ENCODE data around the gene ENOSF1. TPM values are rescaled to one million over a fixed set of nuclear protein-coding genes. Genes with fewer than 3 reads are reported as not detected.

ENOSF1 gene
- total and polyA plus RNA-seq, 2 of the 4 experiments (the other 2 are of a cell fraction): 12.2 to 12.6 TPM

DNA sequence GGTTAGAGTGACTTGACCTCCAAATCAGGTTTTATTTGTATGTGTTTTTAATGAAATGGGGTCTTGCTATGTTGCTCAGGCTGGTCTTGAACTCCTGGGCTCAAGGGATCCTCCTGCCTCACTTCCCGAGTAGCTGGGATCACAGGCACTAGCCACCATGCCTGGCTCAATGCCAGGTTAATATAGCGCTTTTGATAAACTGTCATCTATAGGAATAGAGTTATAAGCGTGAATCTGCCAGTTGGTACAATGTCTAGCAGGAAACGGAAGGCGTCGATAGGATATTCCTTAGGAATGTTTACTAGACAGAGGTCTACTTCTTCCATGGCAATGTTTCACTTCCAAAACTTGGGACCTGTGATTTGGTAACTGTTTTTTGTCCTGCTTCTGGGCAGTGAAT is 90.1 kb downstream of the ENOSF1 start:
- H3K36me3 ChIP-seq (ENCODE audit: control insufficient read depth, insufficient read depth, low read length): no peaks in the 10 kb centered on the region
- BruUV-seq (replicated peaks): no TSS peak
- no peak overlapping the region for H2BK20ac ChIP-seq (ENCODE audit: low read depth, low read length)

More for the DNA sequence above, 90.1 kb downstream of the ENOSF1 start:
- Histone ChIP-seq H2BK15ac (ENCODE audit: low read depth, low read length) (no peak overlapping the region), H2AK9ac (replicated peaks; ENCODE audit: low read depth, low read length, poor library complexity) (no peak overlapping the region), H3K18ac (ENCODE audit: low read depth, low read length) (no peak overlapping the region), H2AK5ac (ENCODE audit: low read depth, low read length) (no peak overlapping the region), H4K8ac (ENCODE audit: low read depth in 2 of 2, low read length in 2 of 2) (no peak overlapping the region), H3K27me3 (ENCODE audit: control insufficient read depth, insufficient read depth, low read length) (peaks cover 13% of the 10 kb centered on the region), H3K9me3 (ENCODE audit: control insufficient read depth, insufficient read depth, low read length) (no peaks in the 10 kb centered on the region), H3K23ac (ENCODE audit: low read depth, low read length) (no peak overlapping the region), H2BK5ac (ENCODE audit: low read depth, low read length, poor library complexity, severe bottlenecking) (no peak overlapping the region), H3K27ac (ENCODE audit: insufficient read depth, low read length) (no peak overlapping the region), H3K4me1 (ENCODE audit: control insufficient read depth, insufficient read depth, low read length) (no peaks in the 10 kb centered on the region), H4K91ac (ENCODE audit: insufficient read depth, low read depth, low read length) (no peak overlapping the region), H3K9me1 (ENCODE audit: insufficient read depth, low read length) (no peaks in the 10 kb centered on the region), H4K5ac (ENCODE audit: low read depth, low read length) (no peak overlapping the region), H4K20me1 (ENCODE audit: insufficient read depth, low read length) (no peaks in the 10 kb centered on the region), H2AFZ (replicated peaks; ENCODE audit: low read length, poor library complexity) (no peak overlapping the region), H3K4me3 (ENCODE audit: insufficient read depth, low read depth, low read length) (no peak overlapping the region), H3K4ac (ENCODE audit: low read depth, low read length) (no peak overlapping the region), H3K9ac (ENCODE audit: low read depth, low read length) (no peak overlapping the region), H3K56ac (ENCODE audit: extremely low read depth, insufficient read depth, low read length) (no peak overlapping the region), H3K14ac (replicated peaks; ENCODE audit: low read depth, low read length) (no peak overlapping the region), H2BK120ac (ENCODE audit: low read depth, low read length) (no peak overlapping the region), H3K79me1 (ENCODE audit: low read depth in 1 of 2, low read length in 2 of 2) (no peaks in the 10 kb centered on the region), H3K4me2 (ENCODE audit: low read depth, low read length) (no peak overlapping the region)
- in situ Hi-C loops (cut with MboI; ENCODE audit: low sequenced_read_pairs) (loop anchor here (5.0 kb wide), 2 partner anchors 210 to 340 kb away; no protein-coding TSS in a partner anchor), intact Hi-C loops (cut with micrococcal nuclease) (loop anchor here (5.0 kb wide), 1 partner anchor 120 kb away; no protein-coding TSS in a partner anchor), dilution Hi-C loops (cut with HindIII; ENCODE audit: low sequenced_read_pairs, unreplicated experiment) (no loop called here)
- CTCF ChIA-PET: no interaction called here
- DNase-seq (no peak), ATAC-seq (ENCODE audit: low read depth) (no peak)
- WGBS, 2 experiments (ENCODE audit: extremely low coverage in 2 of 2, insufficient read length in 1 of 2): no CpG with 5 or more reads among the region's 6 CpGs
- POLR2A ChIA-PET (ENCODE audit: unreplicated experiment): no interaction called here
- TF ChIP-seq NFE2L2 (IDR thresholded peaks at IDR 0.05; ENCODE audit: low read depth, low read length) (no peak), MAZ (IDR thresholded peaks at IDR 0.05; ENCODE audit: borderline replicate concordance, low read depth, low read length) (no peak), BHLHE40 (IDR thresholded peaks at IDR 0.05; ENCODE audit: low read depth, low read length) (no peak), FOS (IDR thresholded peaks at IDR 0.05; ENCODE audit: low read depth, low read length) (no peak), CHD1 (IDR thresholded peaks at IDR 0.05; ENCODE audit: low read depth, low read length) (no peak), CEBPB (IDR thresholded peaks at IDR 0.05; ENCODE audit: low read depth, low read length) (no peak), MXI1 (IDR thresholded peaks at IDR 0.05; ENCODE audit: borderline replicate concordance, low read depth, low read length) (no peak), RAD21 (IDR thresholded peaks at IDR 0.05; ENCODE audit: low read length) (no peak), RCOR1 (IDR thresholded peaks at IDR 0.05; ENCODE audit: insufficient replicate concordance, low read length) (no peak)
- TF ChIP-seq, protein P1, sequence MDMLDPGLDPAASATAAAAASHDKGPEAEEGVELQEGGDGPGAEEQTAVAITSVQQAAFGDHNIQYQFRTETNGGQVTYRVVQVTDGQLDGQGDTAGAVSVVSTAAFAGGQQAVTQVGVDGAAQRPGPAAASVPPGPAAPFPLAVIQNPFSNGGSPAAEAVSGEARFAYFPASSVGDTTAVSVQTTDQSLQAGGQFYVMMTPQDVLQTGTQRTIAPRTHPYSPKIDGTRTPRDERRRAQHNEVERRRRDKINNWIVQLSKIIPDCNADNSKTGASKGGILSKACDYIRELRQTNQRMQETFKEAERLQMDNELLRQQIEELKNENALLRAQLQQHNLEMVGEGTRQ (IDR thresholded peaks at IDR 0.05; ENCODE audit: low read depth, low read length): no peak
